Neuronal stem cell (in vitro differentiated cells): ENCODE data around the gene WWOX.

Experiments
- DNase-seq: peaks from one replicate; pipeline ENCODE4 v3.0.0-alpha.2; 2013; ENCODE audit warnings: low spot score
- H2AFZ ChIP-seq: one replicate; pipeline ENCODE4 v1.6.1; 2013; ENCODE audit warnings: mild to moderate bottlenecking, low read length, inconsistent platforms
- H2AK5ac ChIP-seq: 2 replicates; pipeline ENCODE4 v1.6.1; 2013; ENCODE audit warnings: low read depth, mild to moderate bottlenecking, inconsistent platforms, low read length, moderate library complexity, mixed read lengths
- H2BK120ac ChIP-seq: 2 replicates; pipeline ENCODE4 v1.6.1; 2013; ENCODE audit warnings: low read depth, mild to moderate bottlenecking, inconsistent platforms, low read length, moderate library complexity, mixed read lengths
- H2BK12ac ChIP-seq: one replicate; pipeline ENCODE4 v1.6.1; 2013; ENCODE audit warnings: low read length, inconsistent platforms
- H2BK15ac ChIP-seq: 2 replicates; pipeline ENCODE4 v1.6.1; 2013; ENCODE audit warnings: mild to moderate bottlenecking, low read length, inconsistent platforms, mixed read lengths
- H2BK5ac ChIP-seq: one replicate; pipeline ENCODE4 v1.6.1; 2013; ENCODE audit warnings: inconsistent platforms, mild to moderate bottlenecking, low read length, moderate library complexity
- H3K14ac ChIP-seq: one replicate; pipeline ENCODE4 v1.6.1; 2013; ENCODE audit warnings: low read length, inconsistent platforms
- H3K18ac ChIP-seq: 2 replicates; pipeline ENCODE4 v1.6.1; 2013; ENCODE audit warnings: low read length, inconsistent platforms
- H3K23ac ChIP-seq: 2 replicates; pipeline ENCODE4 v1.6.1; 2013; ENCODE audit warnings: low read depth, mild to moderate bottlenecking, mixed read lengths, low read length, inconsistent platforms; ENCODE audit not compliant: poor library complexity
- H3K27ac ChIP-seq: replicated peaks from 3 replicates; pipeline ENCODE4 v1.5.1; 2013; ENCODE audit warnings: low read length, inconsistent platforms
- H3K27me3 ChIP-seq, 3 experiments: 2 replicates each; pipeline ENCODE4 v1.6.1; 2013; ENCODE audit warnings: low read length in 3 of 3, mild to moderate bottlenecking in 2 of 3, inconsistent platforms in 1 of 3, low read depth in 1 of 3, mixed read lengths in 1 of 3, moderate library complexity in 1 of 3; ENCODE audit not compliant: control insufficient read depth in 3 of 3, insufficient read depth in 3 of 3
- H3K36me3 ChIP-seq, 2 donors: replicated peaks in 1 of 2; 2 replicates each; pipeline ENCODE4 v1.6.1; 2013; ENCODE audit warnings: low read length in 2 of 2; ENCODE audit not compliant: control insufficient read depth in 2 of 2, insufficient read depth in 2 of 2
- H3K4ac ChIP-seq: 2 replicates; pipeline ENCODE4 v1.6.1; 2013; ENCODE audit warnings: inconsistent platforms, mild to moderate bottlenecking, low read length, moderate library complexity
- H3K4me1 ChIP-seq, 2 donors: 1 replicate in 1 of 2; 2 replicates in 1 of 2; pipeline ENCODE4 v1.6.1; 2013; ENCODE audit warnings: low read length in 2 of 2, low read depth in 1 of 2; ENCODE audit not compliant: control insufficient read depth in 2 of 2, insufficient read depth in 1 of 2
- H3K4me2 ChIP-seq: one replicate; pipeline ENCODE4 v1.6.1; 2013; ENCODE audit warnings: mild to moderate bottlenecking, low read length, inconsistent platforms; ENCODE audit not compliant: insufficient read depth, poor library complexity, severe bottlenecking
- H3K4me3 ChIP-seq, 2 donors: 2 replicates each; pipeline ENCODE4 v1.5.1; 2013; ENCODE audit warnings: low read length in 2 of 2, mild to moderate bottlenecking in 2 of 2, inconsistent platforms in 1 of 2, moderate library complexity in 1 of 2
- H3K79me1 ChIP-seq: one replicate; pipeline ENCODE4 v1.6.1; 2013; ENCODE audit warnings: low read depth, mild to moderate bottlenecking, inconsistent platforms, low read length, moderate library complexity
- H3K9ac ChIP-seq: one replicate; pipeline ENCODE4 v1.6.1; 2013; ENCODE audit warnings: mild to moderate bottlenecking, low read depth, low read length, inconsistent platforms; ENCODE audit not compliant: poor library complexity
- H3K9me3 ChIP-seq, 2 donors: replicated peaks in 1 of 2; 2 replicates each; pipeline versions ENCODE3 to v1.6.1; 2013; ENCODE audit warnings: low read length in 2 of 2, mild to moderate bottlenecking in 2 of 2, inconsistent platforms in 1 of 2, low read depth in 1 of 2, mixed read lengths in 1 of 2, moderate library complexity in 1 of 2; ENCODE audit not compliant: control insufficient read depth in 2 of 2, insufficient read depth in 1 of 2
- H4K8ac ChIP-seq: one replicate; pipeline ENCODE4 v1.6.1; 2013; ENCODE audit warnings: low read depth, mild to moderate bottlenecking, inconsistent platforms, low read length, moderate library complexity
- H4K91ac ChIP-seq: one replicate; pipeline ENCODE4 v1.6.1; 2013; ENCODE audit warnings: low read length, low read depth, mild to moderate bottlenecking, inconsistent platforms; ENCODE audit not compliant: poor library complexity
- WGBS, 2 donors: extraction: QIAGEN DNeasy Blood & Tissue Kit; methylation state at CpG; one replicate each; pipeline ENCODE4 v1.1.7; 2013; ENCODE audit warnings: missing lambda C conversion rate in 2 of 2, mixed read lengths in 1 of 2; ENCODE audit not compliant: insufficient read length in 2 of 2, insufficient replicate concordance in 1 of 2; ENCODE audit errors: extremely low coverage in 2 of 2; 5-methylcytosine and 5-hydroxymethylcytosine counted together

Gene WWOX

GRCh38 chr16:78638371-78638770 is 538.9 kb downstream of the WWOX start:
- Histone ChIP-seq H3K9ac (no peak overlapping the region), H3K27me3 (no peaks in the 10 kb centered on the region), H4K8ac (no peak overlapping the region), H2BK120ac (no peak overlapping the region), H3K4me2 (no peak overlapping the region), H3K14ac (no peak overlapping the region), H4K91ac (no peak overlapping the region), H2BK15ac (no peak overlapping the region), H3K23ac (no peak overlapping the region), H3K79me1 (no peaks in the 10 kb centered on the region), H3K27ac (no peak overlapping the region), H2BK12ac (no peak overlapping the region), H3K4me3 (no peak overlapping the region), H3K18ac (no peak overlapping the region), H2AFZ (no peak overlapping the region), H3K36me3 (no peaks in the 10 kb centered on the region), H2BK5ac (no peak overlapping the region), H2AK5ac (no peak overlapping the region), H3K9me3 (no peaks in the 10 kb centered on the region), H3K4ac (no peak overlapping the region), H3K4me1 (peaks cover 2 to 3% of the 10 kb centered on the region in 2 donors)
- no CpG with 5 or more reads among the region's 4 CpGs for WGBS, 2 donors
- DNase-seq = no peak

GRCh38 chr16:78639775-78640174 is 540.3 kb downstream of the WWOX start:
- H3K4me1 ChIP-seq = peaks cover 2 to 3% of the 10 kb centered on the region in 2 donors
- H3K18ac ChIP-seq = no peak overlapping the region
- H2AK5ac ChIP-seq = no peak overlapping the region
- H3K27me3 ChIP-seq = no peaks in the 10 kb centered on the region
- H3K14ac ChIP-seq = no peak overlapping the region
- H3K9me3 ChIP-seq = no peaks in the 10 kb centered on the region
- no peak overlapping the region for H3K4me2 ChIP-seq
- no peak overlapping the region for H3K9ac ChIP-seq
- WGBS, 2 donors = no CpG with 5 or more reads among the region's 3 CpGs
- DNase-seq = no peak
- H3K23ac ChIP-seq = no peak overlapping the region
- H3K79me1 ChIP-seq = no peaks in the 10 kb centered on the region
- no peak overlapping the region for H2BK120ac ChIP-seq
- H2BK15ac ChIP-seq = no peak overlapping the region
- no peak overlapping the region for H3K4ac ChIP-seq
- H2AFZ ChIP-seq = no peak overlapping the region
- H2BK12ac ChIP-seq = no peak overlapping the region
- H2BK5ac ChIP-seq = no peak overlapping the region
- no peak overlapping the region for H4K91ac ChIP-seq
- no peak overlapping the region for H4K8ac ChIP-seq
- H3K27ac ChIP-seq = no peak overlapping the region
- no peak overlapping the region for H3K4me3 ChIP-seq
- H3K36me3 ChIP-seq = no peaks in the 10 kb centered on the region

- Histone ChIP-seq H3K14ac (no peak overlapping the region), H3K36me3 (no peaks in the 10 kb centered on the region), H2AK5ac (no peak overlapping the region), H2BK5ac (no peak overlapping the region), H3K9ac (no peak overlapping the region), H3K18ac (no peak overlapping the region), H3K4me3 (no peak overlapping the region), H2BK15ac (no peak overlapping the region), H2BK120ac (no peak overlapping the region), H4K8ac (no peak overlapping the region), H3K4me1 (peaks cover 2 to 7% of the 10 kb centered on the region in 2 donors), H3K4me2 (no peak overlapping the region), H3K4ac (no peak overlapping the region), H2BK12ac (no peak overlapping the region), H4K91ac (no peak overlapping the region), H3K9me3 (no peaks in the 10 kb centered on the region), H3K23ac (no peak overlapping the region), H3K79me1 (no peaks in the 10 kb centered on the region), H3K27me3 (no peaks in the 10 kb centered on the region), H3K27ac (no peak overlapping the region), H2AFZ (no peak overlapping the region)
- no peak for DNase-seq
- no CpG with 5 or more reads among the region's 6 CpGs for WGBS, 2 donors
Measured at GRCh38 chr16:78640886-78641285, 541.4 kb downstream of the WWOX start.

GRCh38 chr16:78641433-78641832 is 542.0 kb downstream of the WWOX start:
- H3K4ac ChIP-seq = no peak overlapping the region
- WGBS, 2 donors = no CpG with 5 or more reads among the region's 8 CpGs
- H3K27me3 ChIP-seq = no peaks in the 10 kb centered on the region
- no peaks in the 10 kb centered on the region for H3K9me3 ChIP-seq
- H3K18ac ChIP-seq = no peak overlapping the region
- no peak overlapping the region for H2BK120ac ChIP-seq
- H2AK5ac ChIP-seq = no peak overlapping the region
- no peak overlapping the region for H4K91ac ChIP-seq
- no peak overlapping the region for H4K8ac ChIP-seq
- no peak overlapping the region for H2BK12ac ChIP-seq
- H3K9ac ChIP-seq = no peak overlapping the region
- no peak overlapping the region for H3K27ac ChIP-seq
- H3K36me3 ChIP-seq = no peaks in the 10 kb centered on the region
- no peak for DNase-seq
- peaks cover 2 to 7% of the 10 kb centered on the region in 2 donors for H3K4me1 ChIP-seq
- H2AFZ ChIP-seq = no peak overlapping the region
- no peaks in the 10 kb centered on the region for H3K79me1 ChIP-seq
- no peak overlapping the region for H2BK5ac ChIP-seq
- H3K4me3 ChIP-seq = no peak overlapping the region
- no peak overlapping the region for H3K4me2 ChIP-seq
- H3K14ac ChIP-seq = no peak overlapping the region
- H2BK15ac ChIP-seq = no peak overlapping the region
- no peak overlapping the region for H3K23ac ChIP-seq
